Stomach (tissue), 4 donors: ENCODE measurements around the gene OGA.

Source experiments
- EP300 ChIP-seq: sonication (generic); formaldehyde crosslinking; IDR thresholded peaks from one replicate; pipeline ENCODE4 v1.6.1; 2017; ENCODE audit warnings: antibody characterized with exemption
- POLR2A ChIP-seq, 4 donors: fragments of 450-650 bp; IDR thresholded peaks; one replicate each; pipeline ENCODE4 v1.6.1; 2016; ENCODE audit warnings: antibody characterized with exemption in 4 of 4, control low read depth in 2 of 4, mild to moderate bottlenecking in 1 of 4, moderate library complexity in 1 of 4
- TF ChIP-seq, protein P1 (sequence below), 7 experiments: fragments of 450-650 bp in 4 of 7; fragments of 200-600 bp in 3 of 7; sonication (generic) in 3 of 7; IDR thresholded peaks; one replicate each; pipeline ENCODE4 v1.5.1; 2016 to 2019; ENCODE audit warnings: antibody characterized with exemption in 7 of 7, control low read depth in 2 of 7, mild to moderate bottlenecking in 1 of 7

GRCh38 chr10:101783736-101784118 lies 34.5 kb downstream of the OGA start:
- TF ChIP-seq POLR2A (IDR thresholded peaks at IDR 0.05) (no peak), EP300 (no peak)
- TF ChIP-seq, protein P1, sequence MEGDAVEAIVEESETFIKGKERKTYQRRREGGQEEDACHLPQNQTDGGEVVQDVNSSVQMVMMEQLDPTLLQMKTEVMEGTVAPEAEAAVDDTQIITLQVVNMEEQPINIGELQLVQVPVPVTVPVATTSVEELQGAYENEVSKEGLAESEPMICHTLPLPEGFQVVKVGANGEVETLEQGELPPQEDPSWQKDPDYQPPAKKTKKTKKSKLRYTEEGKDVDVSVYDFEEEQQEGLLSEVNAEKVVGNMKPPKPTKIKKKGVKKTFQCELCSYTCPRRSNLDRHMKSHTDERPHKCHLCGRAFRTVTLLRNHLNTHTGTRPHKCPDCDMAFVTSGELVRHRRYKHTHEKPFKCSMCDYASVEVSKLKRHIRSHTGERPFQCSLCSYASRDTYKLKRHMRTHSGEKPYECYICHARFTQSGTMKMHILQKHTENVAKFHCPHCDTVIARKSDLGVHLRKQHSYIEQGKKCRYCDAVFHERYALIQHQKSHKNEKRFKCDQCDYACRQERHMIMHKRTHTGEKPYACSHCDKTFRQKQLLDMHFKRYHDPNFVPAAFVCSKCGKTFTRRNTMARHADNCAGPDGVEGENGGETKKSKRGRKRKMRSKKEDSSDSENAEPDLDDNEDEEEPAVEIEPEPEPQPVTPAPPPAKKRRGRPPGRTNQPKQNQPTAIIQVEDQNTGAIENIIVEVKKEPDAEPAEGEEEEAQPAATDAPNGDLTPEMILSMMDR (IDR thresholded peaks at IDR 0.05): no peak
